Activated CD4-positive, CD25-positive, alpha-beta regulatory T cell (primary cell): ENCODE measurements around the gene IFIT3.
"Not testable (repeated sequence)": the region's sequence is repeated elsewhere in the genome, so short reads cannot be mapped to it uniquely, and the experiment has no call there.

ENCODE experiments used
- DNase-seq, 4 experiments: peaks; one replicate each; lab custom pipeline; 2025; lab: John Stamatoyannopoulos, UW

Gene IFIT3

GRCh38 chr10:89327803-89328441, at the start of gene IFIT3:
IFIT3 (plus strand) TSS chr10:89327997; CDS start chr10:89328074, 77 bp downstream.
- DNase-seq = no peak

- DNase-seq = no peak
These were observed 49.7 kb upstream of the IFIT3 start for GRCh38 chr10:89278034-89278535.

- no peak for DNase-seq
These were observed 48.9 kb upstream of the IFIT3 start for GRCh38 chr10:89278900-89279392.

- no peak for DNase-seq
These were observed 48.4 kb upstream of the IFIT3 start for GRCh38 chr10:89279421-89279869.

- no peak for DNase-seq
These were observed 47.3 kb upstream of the IFIT3 start for GRCh38 chr10:89280508-89280907.

GRCh38 chr10:89281606-89282395, 46.0 kb upstream of the IFIT3 start:
- no peak for DNase-seq

- DNase-seq = no peak
These were observed 44.5 kb upstream of the IFIT3 start for GRCh38 chr10:89283025-89283935.

- no peak for DNase-seq
These were observed 43.8 kb upstream of the IFIT3 start for GRCh38 chr10:89283936-89284475.

- DNase-seq = not testable (repeated sequence)
These were observed 43.1 kb upstream of the IFIT3 start for GRCh38 chr10:89284711-89285110.

GRCh38 chr10:89285303-89285702, 42.5 kb upstream of the IFIT3 start:
- DNase-seq = not testable (repeated sequence)

- no peak for DNase-seq
These were observed 33.0 kb upstream of the IFIT3 start for GRCh38 chr10:89294721-89295239.

GRCh38 chr10:89295597-89295996, 32.2 kb upstream of the IFIT3 start:
- no peak for DNase-seq

GRCh38 chr10:89296220-89296648, 31.6 kb upstream of the IFIT3 start:
- no peak for DNase-seq

- DNase-seq = no peak
These were observed 30.4 kb upstream of the IFIT3 start for GRCh38 chr10:89297356-89297755.

GRCh38 chr10:89297791-89298190, 30.0 kb upstream of the IFIT3 start:
- DNase-seq = no peak

GRCh38 chr10:89299031-89299430, 28.8 kb upstream of the IFIT3 start:
- DNase-seq = no peak

GRCh38 chr10:89301232-89301631, 26.6 kb upstream of the IFIT3 start:
- DNase-seq = no peak

- no peak for DNase-seq
These were observed 25.9 kb upstream of the IFIT3 start, which contains the start of gene IFIT2 for GRCh38 chr10:89301721-89302445. IFIT2 (plus strand) TSS chr10:89302046; CDS start chr10:89302124, 78 bp downstream.

- no peak for DNase-seq
These were observed 25.2 kb upstream of the IFIT3 start for GRCh38 chr10:89302625-89303024.

GRCh38 chr10:89303161-89303560, 24.6 kb upstream of the IFIT3 start:
- DNase-seq = no peak

GRCh38 chr10:89304026-89304425, 23.8 kb upstream of the IFIT3 start:
- DNase-seq = no peak
